HG03108 (cell line): ENCODE data around the gene RXFP4.
"Not testable (repeated sequence)": the region's sequence is repeated elsewhere in the genome, so short reads cannot be mapped to it uniquely, and the experiment has no call there.

Experiments used
- ATAC-seq: cut with Tn5 transposase; IDR thresholded peaks from one replicate; pipeline ENCODE4 v1.9.1; 2021; ENCODE audit warnings: moderate library complexity; ENCODE audit not compliant: unreplicated experiment

The RXFP4 gene, protein sequence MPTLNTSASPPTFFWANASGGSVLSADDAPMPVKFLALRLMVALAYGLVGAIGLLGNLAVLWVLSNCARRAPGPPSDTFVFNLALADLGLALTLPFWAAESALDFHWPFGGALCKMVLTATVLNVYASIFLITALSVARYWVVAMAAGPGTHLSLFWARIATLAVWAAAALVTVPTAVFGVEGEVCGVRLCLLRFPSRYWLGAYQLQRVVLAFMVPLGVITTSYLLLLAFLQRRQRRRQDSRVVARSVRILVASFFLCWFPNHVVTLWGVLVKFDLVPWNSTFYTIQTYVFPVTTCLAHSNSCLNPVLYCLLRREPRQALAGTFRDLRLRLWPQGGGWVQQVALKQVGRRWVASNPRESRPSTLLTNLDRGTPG

GRCh38 chr1:155940993-155941844 lies at the start of gene RXFP4:
RXFP4 (plus strand) TSS chr1:155941638; CDS start chr1:155941710, 72 bp downstream.
- no peak for ATAC-seq

DNA sequence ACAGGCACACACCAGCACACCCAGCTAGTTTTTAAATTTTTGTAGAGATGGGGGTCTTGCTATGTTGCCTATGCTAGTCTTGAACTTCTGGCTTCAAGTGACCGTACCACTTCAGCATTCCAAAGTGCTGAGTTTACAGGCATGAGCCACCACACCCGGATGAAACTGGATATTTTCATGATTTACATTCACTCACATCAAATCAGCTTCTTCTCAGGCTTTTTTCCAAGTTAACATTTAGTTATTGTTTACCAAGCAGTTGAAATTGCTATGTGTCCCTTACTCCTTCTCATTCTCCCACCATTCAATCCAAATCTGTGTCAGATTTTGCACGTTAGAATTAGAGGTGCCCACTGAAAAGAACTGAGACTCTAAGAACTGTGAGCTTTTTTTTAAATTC lies 48.6 kb upstream of the RXFP4 start:
- ATAC-seq = no peak

DNA sequence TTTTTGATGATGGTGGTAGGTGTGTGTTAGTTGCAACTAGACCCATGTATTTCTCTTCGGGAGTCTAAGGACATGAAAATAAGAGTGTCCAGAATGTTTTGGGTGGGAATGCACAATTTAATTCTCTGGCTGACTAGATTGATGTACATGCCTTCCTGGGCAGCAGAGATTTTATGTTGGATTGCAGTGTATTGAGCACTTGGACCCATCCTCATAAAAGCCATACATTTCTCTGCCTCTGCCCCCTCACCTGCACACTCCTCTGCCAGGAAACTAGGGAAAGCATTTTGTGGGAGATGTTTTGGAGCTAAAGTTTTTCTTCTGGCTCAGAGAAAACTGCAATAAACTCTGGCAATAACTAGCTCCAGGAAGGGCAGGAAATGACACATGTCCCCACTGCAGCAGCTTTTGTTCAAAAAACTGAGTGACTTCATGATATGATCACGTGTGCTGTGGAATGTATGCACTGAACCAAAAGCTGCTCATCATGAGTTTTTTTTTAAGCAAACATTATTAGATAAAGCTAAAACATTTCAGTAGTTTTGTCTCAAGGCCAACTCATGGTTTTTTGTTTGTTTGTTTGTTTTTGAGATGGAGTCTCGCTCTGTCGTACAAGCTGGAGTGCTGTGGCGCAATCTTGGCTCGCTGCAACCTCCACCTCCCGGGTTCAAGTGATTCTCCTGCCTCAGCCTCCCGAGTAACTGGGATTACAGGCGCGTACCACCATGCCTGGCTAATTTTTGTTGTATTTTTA lies 47.9 kb upstream of the RXFP4 start:
- no peak for ATAC-seq

- not testable (repeated sequence) for ATAC-seq
Measured at GRCh38 chr1:155895617-155896016, 45.8 kb upstream of the RXFP4 start.

DNA sequence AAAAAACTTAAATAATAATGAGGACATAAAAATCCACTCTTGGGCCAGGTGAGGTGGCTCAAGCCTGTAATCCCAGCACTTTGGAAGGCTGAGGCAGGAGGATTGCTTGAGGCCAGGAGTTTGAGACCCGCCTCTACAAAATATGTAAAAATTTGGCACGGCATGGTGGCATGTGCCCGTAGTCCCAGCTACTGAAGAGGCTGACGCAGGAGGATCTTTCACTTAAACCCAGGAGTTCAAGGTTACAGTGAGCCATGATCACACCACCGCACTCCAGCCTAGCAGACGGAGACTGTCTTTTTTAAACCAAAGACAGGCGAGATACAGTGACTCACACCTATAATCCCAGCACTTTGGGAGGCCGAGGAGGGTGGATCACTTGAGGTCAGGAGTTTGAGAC lies 45.0 kb upstream of the RXFP4 start:
- not testable (repeated sequence) for ATAC-seq

GRCh38 chr1:155897746-155898145 lies 43.7 kb upstream of the RXFP4 start:
- no peak for ATAC-seq

- ATAC-seq = no peak
Measured at GRCh38 chr1:155898888-155899287, 42.5 kb upstream of the RXFP4 start.

- ATAC-seq = no peak
Measured at GRCh38 chr1:155899683-155900082, 41.8 kb upstream of the RXFP4 start.

DNA sequence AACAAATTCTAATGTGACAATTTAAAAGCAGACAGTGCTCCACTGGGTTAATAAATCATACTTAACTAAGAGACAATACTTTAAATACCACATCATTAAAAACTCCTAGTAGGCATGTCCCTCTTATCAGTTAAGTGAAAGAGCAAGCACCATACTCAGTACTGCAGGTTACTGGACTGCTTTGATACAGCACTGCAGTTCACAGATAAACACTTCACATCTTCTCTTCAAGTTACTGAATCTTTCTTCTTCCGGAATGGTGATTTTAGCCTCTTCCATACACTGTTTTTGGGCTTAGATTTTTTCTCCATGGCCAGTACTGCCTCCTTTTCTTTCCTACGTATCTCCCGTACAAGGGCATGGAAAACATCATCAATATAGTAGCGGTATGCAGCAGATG lies 41.3 kb upstream of the RXFP4 start:
- ATAC-seq = no peak

GRCh38 chr1:155904261-155904660 lies 37.2 kb upstream of the RXFP4 start:
- ATAC-seq = no peak

- ATAC-seq = no peak
Measured at GRCh38 chr1:155909894-155910293, 31.5 kb upstream of the RXFP4 start.

- ATAC-seq = no peak
Measured at GRCh38 chr1:155910621-155911121, 30.8 kb upstream of the RXFP4 start.

DNA sequence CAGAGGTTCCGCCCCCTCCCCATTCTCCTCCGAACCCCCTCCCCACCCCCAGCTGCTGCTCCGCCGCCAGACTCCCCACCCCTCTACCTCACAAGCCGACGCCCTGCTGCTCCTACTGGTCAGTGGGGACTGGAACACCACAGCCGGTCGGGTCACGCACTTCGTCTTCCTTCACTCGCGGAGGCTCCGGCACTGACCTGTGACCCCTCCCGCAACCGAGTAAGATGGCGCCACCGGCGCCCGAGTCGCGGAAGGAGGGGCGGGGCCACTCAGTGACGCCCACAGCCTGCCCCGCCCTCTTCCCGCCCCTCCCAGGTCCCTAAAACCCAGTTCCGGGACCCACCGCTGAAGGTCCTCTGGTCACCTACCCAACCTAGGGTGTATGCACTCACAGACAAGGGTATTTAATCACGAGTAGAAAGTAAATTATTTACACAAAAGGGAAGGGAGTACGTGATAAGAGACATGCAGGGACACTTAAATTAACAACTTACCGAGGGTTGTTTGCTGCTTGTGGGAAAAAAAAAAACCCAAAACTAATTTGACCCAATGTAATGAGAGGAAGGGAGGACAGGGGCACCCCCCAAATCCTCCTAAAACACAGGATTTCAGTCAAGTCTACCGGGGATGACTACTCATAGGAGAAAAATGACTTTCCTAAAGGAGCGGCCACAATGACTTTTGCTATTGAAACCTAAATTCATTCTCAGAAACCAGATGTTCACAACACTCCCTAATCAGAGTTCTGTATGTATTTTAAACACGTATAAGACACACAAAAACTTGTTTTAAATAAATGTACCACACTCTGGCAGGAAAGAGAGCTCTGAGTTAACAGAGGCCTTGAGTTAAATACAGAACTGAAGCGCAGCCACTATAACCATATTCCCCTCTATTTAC lies 30.0 kb upstream of the RXFP4 start, which contains the start of gene RIT1:
Gene RIT1 (minus strand): TSS at position 194 of the 900 bp plus-strand sequence. CDS start 588 bp downstream, outside the sequence.
- peak; percentile 87 for ATAC-seq

DNA sequence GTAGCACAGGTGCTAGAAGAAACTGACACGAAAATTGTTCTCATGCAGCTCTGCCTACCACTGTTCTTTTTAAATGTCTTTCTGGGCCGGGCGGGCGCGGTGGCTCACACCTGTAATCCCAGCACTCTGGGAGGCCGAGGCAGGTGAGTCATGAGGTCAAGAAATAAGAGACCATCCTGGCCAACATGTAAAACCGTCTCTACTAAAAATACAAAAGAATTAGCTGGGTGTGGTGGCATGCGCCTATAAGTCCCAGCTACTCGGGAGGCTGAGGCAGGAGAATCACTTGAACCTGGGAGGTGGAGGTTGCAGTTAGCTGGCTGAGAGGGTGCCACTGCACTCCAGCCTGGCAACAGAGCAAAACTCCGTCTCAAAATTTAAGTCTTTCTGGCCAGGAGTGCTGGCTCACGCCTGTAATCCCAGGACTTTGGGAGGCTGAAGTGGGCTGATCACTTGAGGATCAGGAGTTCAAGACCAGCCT lies 29.3 kb upstream of the RXFP4 start:
- ATAC-seq = no peak

DNA sequence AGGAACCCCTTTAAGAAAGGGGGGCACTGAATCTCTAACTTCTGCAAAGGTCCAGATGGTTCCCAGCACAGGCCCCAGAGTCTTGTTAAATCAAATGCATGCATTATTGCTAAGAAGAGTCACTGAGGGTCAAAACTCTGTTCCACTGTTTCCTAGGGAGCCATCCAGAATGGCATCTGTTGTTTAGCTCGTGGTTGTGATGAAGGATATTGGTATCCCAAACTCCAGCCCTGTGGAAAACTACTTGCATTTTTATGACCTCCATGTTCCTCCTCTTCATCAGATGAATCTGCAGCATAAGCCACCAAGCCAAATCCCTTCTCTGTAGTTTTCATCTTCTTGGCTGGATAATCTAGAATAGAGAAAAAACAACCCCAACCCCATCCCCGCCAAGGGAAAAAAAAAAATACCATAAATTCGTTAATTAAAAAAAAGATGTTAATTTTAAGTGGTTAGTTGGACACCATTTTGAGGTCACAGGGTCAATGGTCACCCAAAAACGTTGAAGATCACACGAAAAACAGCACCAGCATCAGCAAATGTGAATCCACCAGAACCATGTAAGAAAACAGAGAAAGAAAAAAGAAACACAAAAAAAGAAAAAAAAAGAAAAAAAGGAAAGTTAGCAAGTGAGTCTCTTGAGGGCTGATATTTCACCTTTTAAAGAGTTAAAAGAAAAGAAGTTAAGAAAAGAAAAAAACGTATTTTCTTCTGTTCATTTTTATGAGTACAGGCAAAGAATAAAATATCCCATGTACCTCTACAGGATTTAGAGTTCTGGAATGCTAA lies 27.3 kb upstream of the RXFP4 start:
- ATAC-seq = no peak

DNA sequence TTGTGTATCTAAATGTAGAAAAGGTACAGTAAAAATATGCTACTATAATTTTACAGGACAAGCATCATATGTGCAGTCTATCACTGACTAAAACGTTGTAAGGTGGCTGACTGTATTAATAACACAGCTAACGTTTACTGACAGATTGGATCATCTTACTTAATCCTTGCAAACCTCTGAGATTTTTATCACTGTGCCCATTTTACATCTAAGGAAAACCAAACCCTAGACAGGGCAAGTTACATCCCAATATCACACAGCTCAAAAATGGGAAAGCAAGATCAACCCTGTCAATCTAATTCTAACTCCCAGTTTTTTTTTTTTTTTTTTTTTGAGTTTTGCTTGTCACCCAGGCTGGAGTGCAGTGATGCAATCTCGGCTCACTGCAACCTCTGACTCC lies 22.8 kb upstream of the RXFP4 start:
- no peak for ATAC-seq

- ATAC-seq = no peak
Measured at GRCh38 chr1:155919801-155920200, 21.6 kb upstream of the RXFP4 start.

DNA sequence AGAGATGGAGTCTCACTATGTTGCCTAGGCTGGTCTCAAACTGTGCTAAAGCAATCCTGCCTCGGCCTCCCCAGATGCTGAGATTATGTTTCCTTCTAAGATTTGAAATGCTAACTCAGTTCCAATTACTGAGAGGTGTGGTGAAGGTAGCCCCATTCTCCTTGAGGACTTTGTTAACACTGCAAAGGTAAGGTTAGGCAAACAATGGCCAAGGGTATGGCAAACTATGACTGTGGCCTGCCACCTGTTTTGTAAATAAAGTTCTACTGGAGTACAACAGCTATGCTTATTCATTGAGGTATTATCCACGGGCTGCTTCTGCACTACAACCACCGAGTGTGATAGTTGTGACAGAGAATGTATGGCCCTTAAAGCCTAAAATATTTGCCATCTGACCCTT lies 20.7 kb upstream of the RXFP4 start:
- ATAC-seq = no peak

GRCh38 chr1:155925506-155925905 lies 15.9 kb upstream of the RXFP4 start:
- ATAC-seq = no peak
